HG03571 (cell line): ENCODE results near the gene SLC6A17.

Experiments
- ATAC-seq: cut with Tn5 transposase; IDR thresholded peaks from one replicate; pipeline ENCODE4 v1.9.1; 2021; ENCODE audit not compliant: unreplicated experiment

Gene SLC6A17

GRCh38 chr1:110237386-110238152 is 87.3 kb downstream of the SLC6A17 start:
- ATAC-seq = no peak

GRCh38 chr1:110239441-110240430 is 89.4 kb downstream of the SLC6A17 start:
- ATAC-seq = no peak

GRCh38 chr1:110240476-110241210 is 90.3 kb downstream of the SLC6A17 start:
- ATAC-seq = no peak

- ATAC-seq = no peak
Measured at GRCh38 chr1:110241516-110241915, 91.2 kb downstream of the SLC6A17 start.

- no peak for ATAC-seq
Measured at GRCh38 chr1:110242062-110242461, 91.8 kb downstream of the SLC6A17 start.

- no peak for ATAC-seq
Measured at GRCh38 chr1:110242731-110243130, 92.4 kb downstream of the SLC6A17 start.

GRCh38 chr1:110243146-110243545 is 92.9 kb downstream of the SLC6A17 start:
- ATAC-seq = no peak

- ATAC-seq = no peak
Measured at GRCh38 chr1:110243574-110243973, 93.3 kb downstream of the SLC6A17 start.

- ATAC-seq = no peak
Measured at GRCh38 chr1:110245876-110246620, 95.8 kb downstream of the SLC6A17 start.

GRCh38 chr1:110248746-110249145 is 98.5 kb downstream of the SLC6A17 start:
- no peak for ATAC-seq

- no peak for ATAC-seq
Measured at GRCh38 chr1:110249256-110249655, 99.0 kb downstream of the SLC6A17 start.

GRCh38 chr1:110250008-110250407 is 99.7 kb downstream of the SLC6A17 start:
- ATAC-seq = no peak

GRCh38 chr1:110250749-110251148 is 100.5 kb downstream of the SLC6A17 start:
- no peak for ATAC-seq
